ENCODE measurements around the gene PSD2. TPM values are rescaled to one million over a fixed set of nuclear protein-coding genes. Genes with fewer than 3 reads are reported as not detected.

The PSD2 gene
- polyA plus RNA-seq, 4 donors: 1.6 to 2.4 (median 2.1) TPM

GRCh38 chr5:139833525-139833924 is 37.9 kb downstream of the PSD2 start:
- DNase-seq (ENCODE audit: low read depth in 4 of 4, low spot score in 3 of 4): no peak

GRCh38 chr5:139835656-139836055 is 40.0 kb downstream of the PSD2 start:
- no peak for DNase-seq (ENCODE audit: low read depth in 4 of 4, low spot score in 3 of 4)

- no peak for DNase-seq (ENCODE audit: low read depth in 4 of 4, low spot score in 3 of 4)
These were observed 41.0 kb downstream of the PSD2 start for GRCh38 chr5:139836469-139837208.

- DNase-seq (ENCODE audit: low read depth in 4 of 4, low spot score in 3 of 4): no peak
These were observed 42.2 kb downstream of the PSD2 start for GRCh38 chr5:139837711-139838380.

- DNase-seq (ENCODE audit: low read depth in 4 of 4, low spot score in 3 of 4): no peak
These were observed 43.0 kb downstream of the PSD2 start for GRCh38 chr5:139838381-139839197.

- no peak for DNase-seq (ENCODE audit: low read depth in 4 of 4, low spot score in 3 of 4)
These were observed 43.7 kb downstream of the PSD2 start for GRCh38 chr5:139839232-139839815.

- no peak for DNase-seq (ENCODE audit: low read depth in 4 of 4, low spot score in 3 of 4)
These were observed 44.3 kb downstream of the PSD2 start for GRCh38 chr5:139839918-139840317.

- no peak for DNase-seq (ENCODE audit: low read depth in 4 of 4, low spot score in 3 of 4)
These were observed 45.9 kb downstream of the PSD2 start for GRCh38 chr5:139841549-139841948.

GRCh38 chr5:139842321-139842720 is 46.7 kb downstream of the PSD2 start:
- DNase-seq (ENCODE audit: low read depth in 4 of 4, low spot score in 3 of 4): no peak

- no peak for DNase-seq (ENCODE audit: low read depth in 4 of 4, low spot score in 3 of 4)
These were observed 48.4 kb downstream of the PSD2 start for GRCh38 chr5:139843991-139844390.

- peak in 3 of 4 donors; percentile 37 to 42 (median 38) for DNase-seq (ENCODE audit: low read depth in 4 of 4, low spot score in 3 of 4)
These were observed 49.0 kb downstream of the PSD2 start for GRCh38 chr5:139844472-139845145.

- DNase-seq (ENCODE audit: low read depth in 4 of 4, low spot score in 3 of 4): no peak
These were observed 50.5 kb downstream of the PSD2 start for GRCh38 chr5:139845846-139846681.

- no peak for DNase-seq (ENCODE audit: low read depth in 4 of 4, low spot score in 3 of 4)
These were observed 51.5 kb downstream of the PSD2 start for GRCh38 chr5:139847091-139847490.

- DNase-seq (ENCODE audit: low read depth in 4 of 4, low spot score in 3 of 4): peak in 3 of 4 donors; percentile 29 to 60 (median 47)
These were observed 52.3 kb downstream of the PSD2 start for GRCh38 chr5:139847790-139848507.

GRCh38 chr5:139848508-139849100 is 53.0 kb downstream of the PSD2 start:
- no peak for DNase-seq (ENCODE audit: low read depth in 4 of 4, low spot score in 3 of 4)

- no peak for DNase-seq (ENCODE audit: low read depth in 4 of 4, low spot score in 3 of 4)
These were observed 53.9 kb downstream of the PSD2 start for GRCh38 chr5:139849501-139849900.

GRCh38 chr5:139849942-139850341 is 54.3 kb downstream of the PSD2 start:
- DNase-seq (ENCODE audit: low read depth in 4 of 4, low spot score in 3 of 4): no peak

- no peak for DNase-seq (ENCODE audit: low read depth in 4 of 4, low spot score in 3 of 4)
These were observed 54.9 kb downstream of the PSD2 start for GRCh38 chr5:139850423-139851016.
